ENCODE data around the gene ERBB4.

ERBB4 gene

DNA sequence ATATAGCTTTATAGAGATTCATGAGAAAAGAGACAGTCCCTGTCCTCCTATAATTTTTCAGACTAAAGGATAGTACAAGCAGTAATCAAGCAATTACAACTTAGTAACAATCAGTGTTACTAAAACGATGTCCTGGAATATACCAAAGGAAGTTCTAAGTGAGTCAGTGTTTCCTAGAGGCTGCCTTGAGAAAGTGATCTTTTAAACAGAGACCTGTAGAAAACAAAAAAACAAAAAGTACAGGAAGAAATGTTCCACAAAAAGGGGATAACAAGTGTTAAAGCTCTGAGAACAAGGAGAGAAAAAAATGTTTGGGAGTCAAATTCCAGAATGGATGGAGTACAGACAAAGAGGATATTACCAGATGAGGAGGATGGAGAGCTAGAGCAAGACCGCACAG is 556.4 kb downstream of the ERBB4 start:
- no peak overlapping the region for H3K4me3 ChIP-seq (replicated peaks; ENCODE audit: low read depth, low read length)
- no peak for DNase-seq (ENCODE audit: extremely low read depth, low read depth)
- TF ChIP-seq, protein P1, sequence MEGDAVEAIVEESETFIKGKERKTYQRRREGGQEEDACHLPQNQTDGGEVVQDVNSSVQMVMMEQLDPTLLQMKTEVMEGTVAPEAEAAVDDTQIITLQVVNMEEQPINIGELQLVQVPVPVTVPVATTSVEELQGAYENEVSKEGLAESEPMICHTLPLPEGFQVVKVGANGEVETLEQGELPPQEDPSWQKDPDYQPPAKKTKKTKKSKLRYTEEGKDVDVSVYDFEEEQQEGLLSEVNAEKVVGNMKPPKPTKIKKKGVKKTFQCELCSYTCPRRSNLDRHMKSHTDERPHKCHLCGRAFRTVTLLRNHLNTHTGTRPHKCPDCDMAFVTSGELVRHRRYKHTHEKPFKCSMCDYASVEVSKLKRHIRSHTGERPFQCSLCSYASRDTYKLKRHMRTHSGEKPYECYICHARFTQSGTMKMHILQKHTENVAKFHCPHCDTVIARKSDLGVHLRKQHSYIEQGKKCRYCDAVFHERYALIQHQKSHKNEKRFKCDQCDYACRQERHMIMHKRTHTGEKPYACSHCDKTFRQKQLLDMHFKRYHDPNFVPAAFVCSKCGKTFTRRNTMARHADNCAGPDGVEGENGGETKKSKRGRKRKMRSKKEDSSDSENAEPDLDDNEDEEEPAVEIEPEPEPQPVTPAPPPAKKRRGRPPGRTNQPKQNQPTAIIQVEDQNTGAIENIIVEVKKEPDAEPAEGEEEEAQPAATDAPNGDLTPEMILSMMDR (IDR thresholded peaks at IDR 0.05; ENCODE audit: low read depth, low read length, missing control alignments): no peak

DNA sequence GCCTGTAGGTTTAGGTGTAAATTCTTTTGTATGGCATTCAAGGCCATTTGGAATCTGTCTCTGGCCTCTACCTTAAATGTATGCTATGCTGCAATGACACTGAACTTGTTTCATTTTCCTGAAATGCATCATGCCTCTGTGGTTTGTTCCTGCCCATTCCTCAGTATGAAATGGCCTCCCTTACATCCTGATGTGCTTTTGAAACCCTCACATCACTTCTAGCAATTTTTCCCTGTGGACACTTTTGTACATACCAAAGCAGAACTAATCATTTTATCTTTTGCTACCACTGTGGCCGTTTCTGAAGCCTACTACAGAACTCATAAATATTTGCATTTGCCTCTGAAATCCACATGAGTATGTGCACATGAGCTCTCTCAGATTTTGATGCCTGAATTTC is 557.2 kb downstream of the ERBB4 start:
- DNase-seq (ENCODE audit: extremely low read depth, low read depth): no peak
- TF ChIP-seq, protein P1 (IDR thresholded peaks at IDR 0.05; ENCODE audit: low read depth, low read length, missing control alignments): no peak
- H3K4me3 ChIP-seq (replicated peaks; ENCODE audit: low read depth, low read length): no peak overlapping the region

DNA sequence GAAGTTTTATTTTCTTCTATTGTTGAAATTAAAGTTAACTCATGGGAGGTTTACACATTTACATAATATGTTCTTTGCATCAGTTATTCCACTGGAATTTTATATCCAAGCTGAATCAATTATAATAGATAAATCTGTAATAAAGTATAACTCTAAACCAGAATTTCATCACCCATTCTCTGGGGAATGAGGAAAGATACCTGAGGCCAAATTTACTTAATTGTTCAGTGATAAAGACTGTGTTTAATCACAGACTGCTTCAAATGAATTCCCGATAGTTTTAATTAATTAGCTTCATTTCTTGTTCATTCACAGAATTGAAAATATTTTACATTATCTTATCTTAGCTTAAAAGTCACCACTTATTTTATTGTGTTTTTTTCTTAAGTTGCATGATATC is 562.5 kb downstream of the ERBB4 start:
- TF ChIP-seq, protein P1 (IDR thresholded peaks at IDR 0.05; ENCODE audit: low read depth, low read length, missing control alignments): no peak
- H3K4me3 ChIP-seq (replicated peaks; ENCODE audit: low read depth, low read length): no peak overlapping the region
- DNase-seq (ENCODE audit: extremely low read depth, low read depth): no peak

DNA sequence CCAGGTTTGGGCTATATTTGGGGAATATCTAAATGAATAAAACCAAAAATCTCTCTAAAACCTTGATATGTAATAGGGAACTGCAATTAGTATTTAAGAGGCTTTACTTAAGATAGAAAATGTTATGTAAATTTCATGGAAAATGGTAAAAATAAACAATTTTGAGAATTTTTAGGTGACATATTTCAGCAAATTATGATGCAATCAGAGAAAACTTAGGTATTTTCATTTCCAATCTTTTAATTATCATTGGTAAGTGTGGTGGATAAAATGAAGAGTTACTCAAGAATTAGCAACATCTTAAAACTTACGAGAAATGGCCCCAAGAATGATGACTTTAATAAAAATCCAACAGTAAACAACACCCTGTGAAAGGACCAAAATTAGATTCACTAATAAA is 571.4 kb downstream of the ERBB4 start:
- H3K4me3 ChIP-seq (replicated peaks; ENCODE audit: low read depth, low read length): no peak overlapping the region
- no peak for DNase-seq (ENCODE audit: extremely low read depth, low read depth)
- TF ChIP-seq, protein P1 (IDR thresholded peaks at IDR 0.05; ENCODE audit: low read depth, low read length, missing control alignments): no peak

DNA sequence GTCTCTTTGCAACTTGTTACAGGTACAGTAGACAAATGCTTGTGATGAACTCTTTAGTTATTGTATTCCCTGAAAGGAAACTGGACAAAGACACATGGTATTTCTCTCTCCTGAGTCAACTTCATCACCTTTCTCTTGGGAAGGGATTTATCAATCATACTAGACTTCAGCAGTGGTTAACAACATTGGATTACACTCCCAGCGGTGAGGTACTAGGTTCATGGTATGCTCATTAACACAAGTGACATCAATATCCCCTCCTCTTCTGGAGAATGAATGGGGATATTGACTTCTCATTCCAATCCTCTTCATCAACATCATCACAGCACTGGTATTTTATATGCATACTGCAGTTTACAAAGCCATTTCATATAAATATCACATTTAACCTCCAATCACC is 574.6 kb downstream of the ERBB4 start:
- H3K4me3 ChIP-seq (replicated peaks; ENCODE audit: low read depth, low read length): no peak overlapping the region
- TF ChIP-seq, protein P1 (IDR thresholded peaks at IDR 0.05; ENCODE audit: low read depth, low read length, missing control alignments): no peak

DNA sequence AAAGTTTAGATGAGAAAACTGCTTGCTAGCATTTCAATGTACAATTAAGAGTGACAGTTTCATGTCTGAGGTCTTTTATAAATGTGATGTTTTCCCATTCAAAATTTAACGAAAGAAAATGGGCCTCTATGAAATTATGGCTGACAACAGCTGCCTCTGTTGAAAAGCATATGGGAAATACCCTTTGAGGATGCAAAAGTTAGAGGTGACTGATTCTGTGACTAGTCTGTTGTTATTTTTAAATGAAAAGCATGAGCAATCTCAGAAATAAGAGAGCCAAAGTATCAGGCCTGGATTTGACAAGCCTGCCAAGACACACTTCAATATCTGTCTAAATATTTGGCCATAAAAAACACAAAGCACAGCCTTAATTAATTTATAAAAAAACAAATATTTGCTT is 580.8 kb downstream of the ERBB4 start:
- H3K4me3 ChIP-seq (replicated peaks; ENCODE audit: low read depth, low read length): no peak overlapping the region
- TF ChIP-seq, protein P1 (IDR thresholded peaks at IDR 0.05; ENCODE audit: low read depth, low read length, missing control alignments): no peak
- DNase-seq (ENCODE audit: extremely low read depth, low read depth): no peak

More for the DNA sequence above, 574.6 kb downstream of the ERBB4 start:
- DNase-seq (ENCODE audit: extremely low read depth, low read depth): no peak

DNA sequence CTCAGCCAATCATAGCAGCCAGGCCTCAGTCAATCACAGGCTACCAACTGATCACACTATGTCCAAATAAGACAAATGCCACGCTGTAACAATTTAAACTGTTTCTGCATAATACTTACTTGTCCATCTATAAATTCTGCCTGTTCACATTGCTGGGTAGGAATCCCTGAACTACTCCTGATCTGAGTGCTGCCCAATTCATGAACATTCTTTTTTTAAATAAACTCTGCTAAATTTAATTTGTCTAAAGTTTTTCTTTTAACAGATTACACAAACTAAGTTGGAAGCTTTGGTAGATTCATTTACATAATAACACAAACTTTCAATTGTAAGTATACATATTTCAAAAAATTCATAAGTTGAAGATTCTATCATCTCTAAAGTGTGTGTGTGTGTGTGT is 583.0 kb downstream of the ERBB4 start:
- TF ChIP-seq, protein P1 (IDR thresholded peaks at IDR 0.05; ENCODE audit: low read depth, low read length, missing control alignments): no peak
- DNase-seq (ENCODE audit: extremely low read depth, low read depth): no peak

More for the DNA sequence above, 583.0 kb downstream of the ERBB4 start:
- no peak overlapping the region for H3K4me3 ChIP-seq (replicated peaks; ENCODE audit: low read depth, low read length)
